ENCODE data around the gene BCL3. TPM values are rescaled to one million over a fixed set of nuclear protein-coding genes. Genes with fewer than 3 reads are reported as not detected.

BCL3 gene, protein sequence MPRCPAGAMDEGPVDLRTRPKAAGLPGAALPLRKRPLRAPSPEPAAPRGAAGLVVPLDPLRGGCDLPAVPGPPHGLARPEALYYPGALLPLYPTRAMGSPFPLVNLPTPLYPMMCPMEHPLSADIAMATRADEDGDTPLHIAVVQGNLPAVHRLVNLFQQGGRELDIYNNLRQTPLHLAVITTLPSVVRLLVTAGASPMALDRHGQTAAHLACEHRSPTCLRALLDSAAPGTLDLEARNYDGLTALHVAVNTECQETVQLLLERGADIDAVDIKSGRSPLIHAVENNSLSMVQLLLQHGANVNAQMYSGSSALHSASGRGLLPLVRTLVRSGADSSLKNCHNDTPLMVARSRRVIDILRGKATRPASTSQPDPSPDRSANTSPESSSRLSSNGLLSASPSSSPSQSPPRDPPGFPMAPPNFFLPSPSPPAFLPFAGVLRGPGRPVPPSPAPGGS
- 1.7 and 3.1 TPM in 2 replicates for total RNA-seq

DNA sequence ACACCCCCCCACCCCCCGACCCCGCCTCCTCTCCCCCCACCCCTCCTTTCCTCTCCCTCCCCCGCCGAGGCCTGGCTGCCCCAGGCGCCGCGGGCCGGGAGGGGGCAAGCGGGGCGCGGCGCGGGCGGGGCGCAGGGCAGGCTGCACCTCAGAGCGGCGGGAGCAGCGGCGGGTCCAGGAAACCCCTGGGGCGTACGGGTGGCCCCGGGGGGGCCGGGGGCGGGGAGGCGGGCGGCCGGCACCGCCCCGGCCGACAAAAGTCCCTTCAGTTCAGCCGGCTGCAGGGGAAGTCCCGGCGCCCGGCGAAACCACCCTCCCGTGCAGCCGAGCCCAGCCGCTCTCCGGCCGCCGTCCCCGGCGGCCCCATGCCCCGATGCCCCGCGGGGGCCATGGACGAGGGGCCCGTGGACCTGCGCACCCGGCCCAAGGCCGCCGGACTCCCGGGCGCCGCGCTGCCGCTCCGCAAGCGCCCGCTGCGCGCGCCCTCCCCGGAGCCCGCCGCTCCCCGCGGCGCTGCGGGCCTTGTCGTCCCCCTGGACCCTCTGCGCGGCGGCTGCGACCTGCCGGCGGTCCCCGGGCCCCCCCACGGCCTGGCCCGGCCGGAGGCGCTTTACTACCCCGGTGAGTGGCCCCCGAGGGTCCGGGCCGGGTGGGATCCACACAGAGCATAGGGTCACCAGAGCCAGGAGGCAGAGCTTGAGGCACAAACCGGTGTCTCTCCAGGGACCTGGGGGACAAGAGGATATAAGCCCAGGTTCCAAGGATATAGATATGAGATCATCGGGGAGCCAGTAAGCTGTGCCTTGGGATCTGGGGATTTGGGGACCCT, at the start of gene BCL3:
BCL3 (plus strand) TSS at position 283 of the 829 bp plus-strand sequence; CDS start at position 366, 83 bp downstream.

DNA sequence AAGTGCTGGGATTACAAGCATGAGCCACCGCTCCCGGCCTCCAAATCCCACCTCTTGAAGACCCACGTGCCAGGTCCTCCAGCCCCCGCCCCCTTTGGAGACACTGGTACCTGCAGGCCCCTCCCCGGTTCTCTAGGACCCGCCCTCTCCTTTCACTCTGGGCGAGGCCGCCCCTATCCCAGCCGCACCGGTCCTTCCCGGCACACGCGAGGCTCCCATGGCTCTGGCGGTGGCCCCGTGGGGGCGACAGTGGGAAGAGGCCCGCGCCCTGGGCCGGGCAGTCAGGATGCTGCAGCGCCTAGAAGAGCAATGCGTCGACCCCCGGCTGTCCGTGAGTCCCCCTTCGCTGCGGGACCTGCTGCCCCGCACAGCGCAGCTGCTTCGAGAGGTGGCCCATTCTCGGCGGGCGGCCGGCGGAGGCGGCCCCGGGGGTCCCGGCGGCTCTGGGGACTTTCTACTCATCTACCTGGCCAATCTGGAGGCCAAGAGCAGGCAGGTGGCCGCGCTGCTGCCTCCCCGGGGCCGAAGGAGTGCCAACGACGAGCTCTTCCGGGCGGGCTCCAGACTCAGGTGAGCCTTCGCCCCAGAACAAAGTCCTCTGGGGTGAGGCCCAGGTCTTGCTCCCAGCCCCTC, 29.3 kb downstream of the BCL3 start, which contains the start of gene CBLC:
CBLC (plus strand) TSS at position 176 of the 633 bp plus-strand sequence; CDS start at position 218, 42 bp downstream.

DNA sequence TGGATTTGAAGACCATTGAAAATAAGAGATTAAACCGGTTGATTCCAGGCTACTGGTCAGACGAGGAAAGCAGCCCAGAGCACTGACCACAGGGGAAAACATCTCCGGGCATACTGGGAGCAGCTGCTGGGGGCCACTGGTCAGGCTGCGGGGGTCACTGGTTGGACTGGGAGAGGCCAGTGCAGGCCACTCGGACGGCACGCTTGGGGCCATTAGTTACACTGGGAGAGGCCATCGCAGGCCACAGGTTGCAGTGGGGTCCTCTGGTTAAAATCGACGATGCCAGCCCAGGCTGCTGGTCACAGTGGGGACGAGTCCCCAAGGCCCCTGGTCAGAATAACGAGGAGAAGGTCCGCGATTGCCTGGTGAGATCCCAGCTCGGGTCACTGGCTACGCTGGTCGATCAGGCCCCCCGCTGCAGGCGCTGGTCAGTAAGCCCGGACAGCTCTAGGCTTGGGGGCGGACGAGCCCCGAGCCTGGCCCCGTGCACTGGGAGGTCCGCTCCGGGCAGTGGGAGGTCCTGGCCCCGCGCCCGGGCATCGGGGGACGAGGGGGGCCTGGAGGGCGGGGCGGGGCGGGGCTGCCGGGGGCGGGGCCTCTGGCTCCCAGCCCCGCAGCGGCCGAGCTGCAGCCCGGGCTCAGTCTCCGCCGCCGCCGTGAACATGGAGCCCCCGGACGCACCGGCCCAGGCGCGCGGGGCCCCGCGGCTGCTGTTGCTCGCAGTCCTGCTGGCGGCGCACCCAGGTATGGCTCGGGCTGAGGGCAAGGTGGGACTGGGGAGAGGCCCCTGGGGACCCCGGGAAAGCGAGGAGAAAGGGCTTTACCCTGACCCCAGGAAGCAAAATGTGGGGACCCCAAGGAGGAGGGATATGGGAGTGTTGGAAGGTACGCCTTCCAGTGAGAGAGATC, 60.2 kb downstream of the BCL3 start, which contains the start of gene BCAM:
BCAM (plus strand) TSS at position 641 of the 909 bp plus-strand sequence; CDS start at position 663, 22 bp downstream.

Other genes starting within 250 kb of the BCL3 start
- gene ZNF180, start 248.2 kb upstream of the BCL3 start, total RNA-seq: 4.0 and 8.0 TPM in 2 replicates
- gene CEACAM20, start 219.0 kb upstream of the BCL3 start, total RNA-seq: not detected in 2 replicates
- gene IGSF23, start 135.1 kb upstream of the BCL3 start, total RNA-seq: 0.48 TPM in 1 of 2 replicates, not detected in the other
- gene PVR, start 104.8 kb upstream of the BCL3 start, total RNA-seq: 84.0 and 177 TPM in 2 replicates
- 1.2 and 1.7 TPM in 2 replicates for gene CEACAM19, start 77.2 kb upstream of the BCL3 start, total RNA-seq
- gene CEACAM16, start 49.6 kb upstream of the BCL3 start, total RNA-seq: not detected in 2 replicates
- gene CBLC, start 29.2 kb downstream of the BCL3 start, total RNA-seq: 132 and 185 TPM in 2 replicates
- 24.3 and 36.0 TPM in 2 replicates for gene BCAM, start 60.4 kb downstream of the BCL3 start, total RNA-seq
- 39.4 and 115 TPM in 2 replicates for gene NECTIN2, start 97.6 kb downstream of the BCL3 start, total RNA-seq
- 72.0 and 100 TPM in 2 replicates for gene TOMM40, start 142.5 kb downstream of the BCL3 start, total RNA-seq
- gene APOE, start 157.1 kb downstream of the BCL3 start, total RNA-seq: 43.1 and 335 TPM in 2 replicates
- gene APOC1, start 165.9 kb downstream of the BCL3 start, total RNA-seq: 3.4 and 4.3 TPM in 2 replicates
- not detected in 2 replicates for gene APOC4, start 193.5 kb downstream of the BCL3 start, total RNA-seq
- gene APOC2, start 197.3 kb downstream of the BCL3 start, total RNA-seq: not detected in 2 replicates
- gene CLPTM1, start 206.7 kb downstream of the BCL3 start, total RNA-seq: 37.3 and 43.9 TPM in 2 replicates